SK-N-MC (cell line): ENCODE measurements around the gene NYAP1.

ENCODE experiments used
- EZH2 ChIP-seq: fragments of 200-600 bp; sonication (generic); IDR thresholded peaks from one replicate; pipeline ENCODE4 v1.6.1; 2017; ENCODE audit warnings: antibody characterized with exemption
- POLR2AphosphoS5 ChIP-seq: IDR thresholded peaks from 2 replicates; pipeline ENCODE4 v1.6.1; 2012; ENCODE audit warnings: mild to moderate bottlenecking, low read depth, low read length, borderline replicate concordance

GRCh38 chr7:100457033-100457432, 26.7 kb upstream of the NYAP1 start:
- TF ChIP-seq EZH2 (no peak), POLR2AphosphoS5 (no peak)
